H1 (cell line): Measurements from ENCODE around the gene FAF2. TPM values are rescaled to one million over a fixed set of nuclear protein-coding genes. Genes with fewer than 3 reads are reported as not detected.

ENCODE experiments used
- CTCF ChIA-PET: fragments of 300-600 bp; sonication (Branson Sonifier 250); formaldehyde crosslinking; loops from one replicate; lab custom pipeline; 2021; ENCODE audit not compliant: partially characterized antibody; lab: Charles Lee
- POLR2A ChIA-PET: fragments of 300-600 bp; sonication (Branson Sonifier 250); formaldehyde crosslinking; loops from one replicate; lab custom pipeline; 2021; ENCODE audit warnings: inconsistent platforms; ENCODE audit not compliant: partially characterized antibody; lab: Charles Lee
- DNase-seq, 2 experiments: peaks; one replicate each; pipeline versions ENCODE4 v3.0.0 to v3.0.0-alpha.2; 2010 to 2022; ENCODE audit warnings: low spot score in 2 of 2, low read depth in 1 of 2, mixed read lengths in 1 of 2
- FAIRE-seq: peaks from 2 replicates; lab custom pipeline; 2011; peaks lifted over from hg19 to GRCh38; lab: Jason Lieb, UNC
- H2AFZ ChIP-seq: 2 replicates; pipeline ENCODE4 v1.8.1; 2012; ENCODE audit warnings: low read length, inconsistent platforms
- H2AK5ac ChIP-seq: 2 replicates; pipeline ENCODE4 v1.6.1; 2013; ENCODE audit warnings: low read depth, low read length
- H2BK120ac ChIP-seq: replicated peaks from 2 replicates; pipeline ENCODE3; 2013; ENCODE audit warnings: low read depth, low read length, inconsistent platforms
- H2BK12ac ChIP-seq: 2 replicates; pipeline ENCODE4 v1.6.1; 2013; ENCODE audit warnings: low read depth, low read length
- H2BK15ac ChIP-seq: 2 replicates; pipeline ENCODE4 v1.6.1; 2013; ENCODE audit warnings: low read length
- H2BK20ac ChIP-seq: 2 replicates; pipeline ENCODE4 v1.6.1; 2013; ENCODE audit warnings: low read length
- H2BK5ac ChIP-seq: 2 replicates; pipeline ENCODE4 v1.6.1; 2013; ENCODE audit warnings: low read depth, low read length
- H3K14ac ChIP-seq: 2 replicates; pipeline ENCODE4 v1.6.1; 2013; ENCODE audit warnings: inconsistent platforms; ENCODE audit not compliant: insufficient read length
- H3K18ac ChIP-seq: 2 replicates; pipeline ENCODE4 v1.6.1; 2013; ENCODE audit warnings: low read length; ENCODE audit errors: extremely low read depth
- H3K23ac ChIP-seq: 2 replicates; pipeline ENCODE4 v1.6.1; 2013; ENCODE audit warnings: inconsistent platforms; ENCODE audit not compliant: insufficient read length
- H3K23me2 ChIP-seq: 2 replicates; pipeline ENCODE4 v1.6.1; 2013; ENCODE audit warnings: low read depth, low read length
- H3K27ac ChIP-seq: 2 replicates; pipeline ENCODE4 v1.6.1; 2011; ENCODE audit warnings: low read depth, low read length, inconsistent platforms
- H3K27me3 ChIP-seq, 4 experiments: replicated peaks in 1 of 4; 1 replicate in 1 of 4; 2 replicates in 3 of 4; pipeline versions ENCODE4 v1.6.1 to v1.8.1; 2011 to 2013; ENCODE audit warnings: low read length in 3 of 4, mild to moderate bottlenecking in 3 of 4, inconsistent platforms in 2 of 4, mixed read lengths in 2 of 4, moderate library complexity in 1 of 4; ENCODE audit not compliant: control insufficient read depth in 3 of 4, insufficient read depth in 3 of 4; ENCODE audit errors: extremely low read depth in 1 of 4
- H3K36me3 ChIP-seq, 4 experiments: 2 replicates each; pipeline versions ENCODE4 v1.6.1 to v1.8.1; 2011 to 2013; ENCODE audit warnings: mild to moderate bottlenecking in 4 of 4, low read length in 3 of 4, moderate library complexity in 2 of 4, control low read depth in 1 of 4, inconsistent platforms in 1 of 4; ENCODE audit not compliant: insufficient read depth in 4 of 4, control insufficient read depth in 2 of 4
- H3K4ac ChIP-seq: replicated peaks from 2 replicates; pipeline ENCODE3; 2013; ENCODE audit warnings: low read length, low read depth, mixed read lengths, inconsistent platforms; ENCODE audit not compliant: insufficient read length
- H3K4me1 ChIP-seq, 4 experiments: replicated peaks in 1 of 4; 1 replicate in 1 of 4; 2 replicates in 3 of 4; pipeline versions ENCODE4 v1.6.1 to v1.8.1; 2011 to 2013; ENCODE audit warnings: low read length in 3 of 4, inconsistent platforms in 2 of 4, mixed read lengths in 1 of 4; ENCODE audit not compliant: insufficient read depth in 4 of 4, control insufficient read depth in 3 of 4
- H3K4me2 ChIP-seq, 2 experiments: 2 replicates each; pipeline versions ENCODE4 v1.6.1 to v1.8.1; 2011 to 2013; ENCODE audit warnings: low read depth in 2 of 2, low read length in 2 of 2, control low read depth in 1 of 2, inconsistent platforms in 1 of 2, mild to moderate bottlenecking in 1 of 2; ENCODE audit not compliant: insufficient read depth in 1 of 2
- H3K4me3 ChIP-seq, 4 experiments: fragments of 200-600, 300-600 bp in 1 of 4; sonication (generic), shearing (Covaris generic), sonication (Bioruptor Twin) in 1 of 4; 2 replicates each; pipeline versions ENCODE4 v1.5.1 to v1.8.1; 2011 to 2016; ENCODE audit warnings: low read length in 4 of 4, low read depth in 3 of 4, control low read depth in 2 of 4, inconsistent platforms in 2 of 4, mild to moderate bottlenecking in 2 of 4, mixed read lengths in 1 of 4, moderate library complexity in 1 of 4; ENCODE audit not compliant: insufficient read depth in 2 of 4; ENCODE audit errors: extremely low read depth in 1 of 4
- H3K56ac ChIP-seq: replicated peaks from 2 replicates; pipeline ENCODE3; 2013; ENCODE audit warnings: low read depth, mild to moderate bottlenecking, mixed read lengths, low read length, inconsistent platforms; ENCODE audit not compliant: insufficient read length
- H3K79me1 ChIP-seq: 2 replicates; pipeline ENCODE4 v1.6.1; 2013; ENCODE audit warnings: low read depth, low read length, control low read depth
- H3K79me2 ChIP-seq, 2 experiments: 2 replicates each; pipeline versions ENCODE4 v1.6.1 to v1.8.1; 2012 to 2013; ENCODE audit warnings: low read length in 2 of 2, mild to moderate bottlenecking in 2 of 2, inconsistent platforms in 1 of 2; ENCODE audit not compliant: insufficient read depth in 2 of 2, control insufficient read depth in 1 of 2
- H3K9ac ChIP-seq, 4 experiments: replicated peaks in 1 of 4; 1 replicate in 1 of 4; 2 replicates in 3 of 4; pipeline versions ENCODE4 v1.6.1 to v1.8.1; 2011 to 2013; ENCODE audit warnings: low read depth in 3 of 4, low read length in 3 of 4, control low read depth in 2 of 4, mild to moderate bottlenecking in 2 of 4, moderate library complexity in 2 of 4, inconsistent platforms in 1 of 4; ENCODE audit errors: extremely low read depth in 1 of 4
- H3K9me3 ChIP-seq, 2 experiments: 2 replicates each; pipeline versions ENCODE4 v1.6.1 to v1.8.1; 2012 to 2013; ENCODE audit warnings: mild to moderate bottlenecking in 2 of 2, moderate library complexity in 2 of 2, control low read depth in 1 of 2, inconsistent platforms in 1 of 2, low read depth in 1 of 2, low read length in 1 of 2, mixed read lengths in 1 of 2; ENCODE audit not compliant: insufficient read depth in 2 of 2
- H4K20me1 ChIP-seq, 2 experiments: replicated peaks in 1 of 2; 2 replicates each; pipeline versions ENCODE3 to v1.8.1; 2011 to 2013; ENCODE audit warnings: inconsistent platforms in 2 of 2, low read length in 2 of 2, mild to moderate bottlenecking in 1 of 2; ENCODE audit not compliant: insufficient read depth in 2 of 2, control insufficient read depth in 1 of 2
- H4K5ac ChIP-seq: 2 replicates; pipeline ENCODE4 v1.6.1; 2013; ENCODE audit warnings: low read length, low read depth, mixed read lengths, inconsistent platforms; ENCODE audit not compliant: insufficient read length
- H4K8ac ChIP-seq: 2 replicates; pipeline ENCODE4 v1.8.0; 2013; ENCODE audit warnings: mild to moderate bottlenecking, moderate library complexity, low read length, inconsistent platforms; ENCODE audit not compliant: insufficient read depth; ENCODE audit errors: extremely low read depth
- H4K91ac ChIP-seq: replicated peaks from 2 replicates; pipeline ENCODE3; 2013; ENCODE audit warnings: low read length, mixed read lengths, inconsistent platforms; ENCODE audit not compliant: insufficient read length
- CBX5 ChIP-seq: fragments of 300-800, 300-1000 bp; sonication (generic); IDR thresholded peaks from 2 replicates; pipeline ENCODE4 v1.7.1; 2016; ENCODE audit warnings: antibody characterized with exemption, low read length, low read depth
- CBX8 ChIP-seq: fragments of 300-800, 300-1000 bp; sonication (generic); IDR thresholded peaks from 2 replicates; pipeline ENCODE4 v1.7.1; 2016; ENCODE audit warnings: low read depth, low read length, borderline replicate concordance
- CEBPB ChIP-seq: IDR thresholded peaks from 2 replicates; pipeline ENCODE4 v1.6.1; 2012; ENCODE audit warnings: low read depth, low read length
- E2F6 ChIP-seq: IDR thresholded peaks from 2 replicates; pipeline ENCODE4 v1.6.1; 2012; ENCODE audit warnings: inconsistent platforms
- FOSL1 ChIP-seq: IDR thresholded peaks from 2 replicates; pipeline ENCODE4 v1.6.1; 2011; ENCODE audit warnings: mild to moderate bottlenecking, low read depth, low read length, moderate library complexity; ENCODE audit not compliant: insufficient read depth
- GABPA ChIP-seq: IDR thresholded peaks from 2 replicates; pipeline ENCODE4 v1.6.1; 2011; ENCODE audit warnings: mild to moderate bottlenecking, low read length, moderate library complexity, borderline replicate concordance; ENCODE audit not compliant: insufficient read depth
- JUND ChIP-seq: IDR thresholded peaks from 2 replicates; pipeline ENCODE4 v1.6.1; 2011; ENCODE audit warnings: mild to moderate bottlenecking, improper control_type of control experiment, low read length
- MAFK ChIP-seq: IDR thresholded peaks from 2 replicates; pipeline ENCODE4 v1.6.1; 2012; ENCODE audit warnings: low read depth, mild to moderate bottlenecking, improper control_type of control experiment, low read length
- SP1 ChIP-seq: IDR thresholded peaks from 2 replicates; pipeline ENCODE4 v1.6.1; 2011; ENCODE audit warnings: low read depth, low read length
- TAF1 ChIP-seq: IDR thresholded peaks from 2 replicates; pipeline ENCODE4 v1.6.1; 2011; ENCODE audit warnings: mild to moderate bottlenecking, low read depth, low read length
- TBP ChIP-seq: IDR thresholded peaks from 2 replicates; pipeline ENCODE4 v1.6.1; 2011; ENCODE audit warnings: low read depth, low read length, improper control_type of control experiment
- USF2 ChIP-seq: IDR thresholded peaks from 2 replicates; pipeline ENCODE4 v1.6.1; 2011; ENCODE audit warnings: low read length, improper control_type of control experiment
- WGBS, 2 experiments: shearing (Covaris generic) in 1 of 2; methylation state at CpG; one replicate each; pipeline versions ENCODE4 v1.1.6 to v1.1.7; 2013 to 2015; ENCODE audit warnings: low lambda C conversion rate in 2 of 2, mixed read lengths in 2 of 2, inconsistent platforms in 1 of 2, low coverage in 1 of 2, missing lambda C conversion rate in 1 of 2; ENCODE audit not compliant: insufficient replicate concordance in 2 of 2, insufficient coverage in 1 of 2, insufficient read length in 1 of 2; ENCODE audit errors: extremely low coverage in 1 of 2, missing lambda C conversion rate in 1 of 2; 5-methylcytosine and 5-hydroxymethylcytosine counted together
- polyA plus RNA-seq, 7 experiments: library from polyadenylated mRNA; depleted of rRNA in 3 of 7; stranded (reverse) in 5 of 7; unstranded in 2 of 7; fragments of >200 nt in 5 of 7; fragments of 200-250 nt in 2 of 7; gene quantifications; 1 replicate in 5 of 7; 2 replicates in 1 of 7; 4 replicates in 1 of 7; pipeline versions ENCODE4 v1.2.1 to v1.2.3, GENCODE V29; 2011 to 2013; ENCODE audit warnings: missing spikeins in 2 of 7, mixed read lengths in 2 of 7
- total RNA-seq: library from RNA; stranded (reverse); fragmentation: NEBNext Ultra II Directional; extraction: Animal tissue kit (Norgen Biotek cat#: 25700); gene quantifications from 2 replicates; pipeline ENCODE4 v1.2.1, GENCODE V29; 2021

The FAF2 gene
- total and polyA plus RNA-seq, 2 of the 8 experiments (the other 6 are each of a cell fraction or from before 2014, with no cell fraction given), result 20.8 to 35.8 TPM

- H3K4me2 ChIP-seq, result no peak overlapping the region
- no peak for FAIRE-seq
- H3K4me3 ChIP-seq, result no peak overlapping the region
- TF ChIP-seq MAFK (no peak), FOSL1 (no peak), TBP (no peak), JUND (no peak), SP1 (no peak), USF2 (no peak), GABPA (no peak), TAF1 (no peak), E2F6 (no peak), CBX8 (no peak), CBX5 (no peak), CEBPB (no peak)
Observed at GRCh38 chr5:176414704-176415103, 33.5 kb upstream of the FAF2 start.

More at GRCh38 chr5:176414704-176415103, 33.5 kb upstream of the FAF2 start:
- no peak overlapping the region for H4K8ac ChIP-seq
- H2AFZ ChIP-seq, result no peak overlapping the region
- H3K27me3 ChIP-seq, result peaks cover 0 to 11% (median 9%) of the 10 kb centered on the region in 4 experiments; a peak in 6 of 7 replicates
- H3K27ac ChIP-seq, result no peak overlapping the region
- no peaks in the 10 kb centered on the region; a peak in 1 of 4 replicates for H3K9me3 ChIP-seq
- no peak overlapping the region for H3K23ac ChIP-seq
- DNase-seq, result no peak
- no peak overlapping the region for H3K56ac ChIP-seq
- H2AK5ac ChIP-seq, result no peak overlapping the region
- ChIA-PET CTCF (interaction anchor here (1.2 to 1.5 kb wide), 3 partner anchors 32 to 684 kb away, joined by 4 to 7 read pairs (median 4); no protein-coding TSS in a partner anchor), POLR2A (interaction anchor here (1.4 kb wide), 1 partner anchor 27 kb away, joined by 4 read pairs; the partner anchor contains the start of gene NOP16)
- no peak overlapping the region for H3K14ac ChIP-seq
- H3K36me3 ChIP-seq, result 0 out of 8 replicates have a peak, but pooled peaks cover 0 to 2% (median 0%) of the 10 kb centered on the region in 4 experiments
- H2BK120ac ChIP-seq, result no peak overlapping the region
- no peaks in the 10 kb centered on the region for H3K79me1 ChIP-seq
- no peak overlapping the region for H3K9ac ChIP-seq
- peaks cover 0 to 2% of the 10 kb centered on the region in 2 experiments for H4K20me1 ChIP-seq
- H3K18ac ChIP-seq, result no peak overlapping the region
- no peak overlapping the region for H2BK12ac ChIP-seq
- H2BK20ac ChIP-seq, result no peak overlapping the region
- no peaks in the 10 kb centered on the region for H3K79me2 ChIP-seq
- H4K5ac ChIP-seq, result no peak overlapping the region
- no peak overlapping the region for H2BK5ac ChIP-seq
- H3K23me2 ChIP-seq, result no peaks in the 10 kb centered on the region; the same call in 1 of the 2 replicates
- 82% methylated on average over 3 of the region's 3 CpGs; no CpG with 5 or more reads in 1 of the 2 experiments for WGBS, 2 experiments
- H4K91ac ChIP-seq, result no peak overlapping the region
- H3K4ac ChIP-seq, result no peak overlapping the region
- H3K4me1 ChIP-seq, result peaks cover 0 to 3% (median 0%) of the 10 kb centered on the region in 4 experiments; a peak in 4 of 7 replicates
- H2BK15ac ChIP-seq, result no peak overlapping the region
